Erythroblast (primary cell): ENCODE results near the gene INF2.

Experiments used
- GATA1 ChIP-seq: IDR thresholded peaks from 2 replicates; pipeline ENCODE4 v1.6.1; 2011; ENCODE audit warnings: low read depth, mild to moderate bottlenecking, control low read depth, low read length, moderate library complexity
- POLR2A ChIP-seq: IDR thresholded peaks from 2 replicates; pipeline ENCODE4 v1.6.1; 2011; ENCODE audit warnings: mild to moderate bottlenecking, low read length

- TF ChIP-seq POLR2A (no peak), GATA1 (no peak)
Measured at GRCh38 chr14:104669697-104670096, 19.7 kb upstream of the INF2 start.
